NCI-H187 treated with DMSO at 0.1 percent for 48 hours (cell line): ENCODE results near the gene GDPD5.

Experiments used
- DNase-seq: peaks from one replicate; lab custom pipeline; 2025; lab: John Stamatoyannopoulos, UW

The GDPD5 gene, protein sequence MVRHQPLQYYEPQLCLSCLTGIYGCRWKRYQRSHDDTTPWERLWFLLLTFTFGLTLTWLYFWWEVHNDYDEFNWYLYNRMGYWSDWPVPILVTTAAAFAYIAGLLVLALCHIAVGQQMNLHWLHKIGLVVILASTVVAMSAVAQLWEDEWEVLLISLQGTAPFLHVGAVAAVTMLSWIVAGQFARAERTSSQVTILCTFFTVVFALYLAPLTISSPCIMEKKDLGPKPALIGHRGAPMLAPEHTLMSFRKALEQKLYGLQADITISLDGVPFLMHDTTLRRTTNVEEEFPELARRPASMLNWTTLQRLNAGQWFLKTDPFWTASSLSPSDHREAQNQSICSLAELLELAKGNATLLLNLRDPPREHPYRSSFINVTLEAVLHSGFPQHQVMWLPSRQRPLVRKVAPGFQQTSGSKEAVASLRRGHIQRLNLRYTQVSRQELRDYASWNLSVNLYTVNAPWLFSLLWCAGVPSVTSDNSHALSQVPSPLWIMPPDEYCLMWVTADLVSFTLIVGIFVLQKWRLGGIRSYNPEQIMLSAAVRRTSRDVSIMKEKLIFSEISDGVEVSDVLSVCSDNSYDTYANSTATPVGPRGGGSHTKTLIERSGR

DNA sequence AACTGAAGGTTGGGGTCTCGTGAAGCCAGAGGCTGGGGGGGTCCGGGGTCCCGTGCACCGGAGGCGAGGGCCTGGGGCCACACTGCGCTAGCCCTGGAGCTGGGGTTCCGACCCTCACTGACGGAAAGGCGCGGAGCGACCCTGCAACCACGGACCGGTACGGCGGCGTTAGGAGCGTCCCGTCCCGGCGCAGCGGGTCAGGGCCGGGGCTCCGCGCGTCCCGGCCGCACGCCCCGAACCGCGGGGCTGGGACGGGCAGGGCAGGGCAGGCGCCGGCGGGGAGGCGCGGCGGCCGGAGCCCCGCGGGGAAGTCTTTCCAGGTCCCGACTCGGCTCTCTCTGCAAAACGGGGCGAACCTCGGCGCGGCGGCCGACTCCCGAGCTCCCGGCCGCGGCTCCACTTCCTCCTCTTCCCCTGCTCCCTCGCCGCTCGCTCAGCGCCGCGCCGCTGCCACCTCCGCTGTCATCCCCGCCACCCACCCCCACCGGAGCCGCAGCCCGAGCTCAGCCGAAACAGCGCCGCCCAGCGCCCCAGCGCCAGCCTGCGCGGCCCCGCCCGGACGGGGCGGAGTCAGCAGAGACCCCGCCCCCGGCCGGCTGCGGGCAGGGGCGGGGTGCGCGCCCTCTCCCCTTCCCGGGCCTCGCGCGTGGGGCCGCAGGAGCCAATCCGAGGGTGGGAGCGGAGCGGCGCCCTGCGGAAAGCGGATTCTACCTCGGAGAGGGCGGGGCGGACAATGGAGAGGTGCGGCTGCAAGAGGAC lies at the start of gene GDPD5:
GDPD5 (minus strand) TSS at position 509 of the 759 bp plus-strand sequence. CDS start 48,206 bp downstream, outside the sequence.
- DNase-seq = peak; percentile 30

DNA sequence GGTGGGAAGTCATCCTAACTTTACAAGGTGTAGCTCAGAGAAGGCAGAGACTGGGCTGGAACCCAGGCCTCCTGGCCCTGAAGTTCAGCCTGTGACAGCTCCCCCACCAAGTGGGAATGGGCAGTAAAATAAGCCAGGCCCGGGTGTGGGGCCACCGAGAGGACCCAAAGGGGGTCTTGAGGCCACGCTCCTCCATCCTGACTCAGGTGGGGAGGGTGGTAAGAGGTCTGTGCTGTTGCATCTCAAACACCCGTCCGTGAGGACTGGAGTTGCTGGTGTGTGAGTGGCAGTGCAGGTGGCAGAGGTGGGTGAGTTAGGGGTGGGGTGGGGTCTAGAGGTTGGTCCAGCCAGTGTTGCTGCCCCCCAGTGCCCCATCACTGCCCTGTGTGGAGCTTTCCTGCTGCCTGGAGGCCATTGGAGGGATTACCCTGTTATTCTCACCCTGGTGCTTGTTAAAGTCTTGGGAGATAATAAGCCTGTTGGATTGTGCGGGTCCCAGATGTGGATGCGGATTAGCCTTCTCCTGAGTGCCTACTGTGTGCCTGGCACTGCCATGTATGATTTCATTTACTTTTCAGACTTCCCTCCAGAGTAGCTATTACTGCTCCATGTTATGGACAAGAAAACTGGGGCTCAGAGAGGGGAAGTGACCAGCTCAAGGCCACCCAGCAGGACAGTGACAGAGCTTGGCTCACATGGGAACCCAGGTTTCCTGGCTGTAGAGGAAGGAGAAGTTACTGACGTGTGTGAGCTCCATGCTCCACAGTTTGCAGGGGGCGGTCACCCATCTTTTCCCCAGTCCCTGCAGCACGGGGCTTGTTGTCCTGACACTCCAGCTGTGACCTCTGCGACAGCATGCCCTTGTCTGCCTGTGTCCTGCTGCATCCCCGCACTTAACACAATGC lies 49.2 kb upstream of the GDPD5 start:
- no peak for DNase-seq

DNA sequence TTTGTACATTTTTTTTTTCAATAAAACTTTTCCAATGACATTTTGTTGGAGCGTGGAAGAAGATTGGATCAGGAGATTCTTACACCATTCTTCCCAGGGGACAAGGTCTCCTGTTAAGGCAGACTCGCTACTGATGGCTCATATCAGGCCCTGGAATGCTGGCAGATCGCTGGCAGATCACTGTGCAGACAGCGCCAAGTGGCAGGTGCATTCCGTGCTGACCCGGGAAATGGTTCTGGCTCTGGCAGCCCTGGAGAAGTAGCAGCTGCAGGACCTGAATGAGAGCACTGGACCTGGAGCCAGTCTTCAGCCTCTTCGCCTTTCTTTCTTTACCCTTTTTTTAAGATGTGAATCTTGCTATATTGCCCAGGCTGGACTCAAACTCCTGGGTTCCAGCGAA lies 47.0 kb upstream of the GDPD5 start:
- no peak for DNase-seq

DNA sequence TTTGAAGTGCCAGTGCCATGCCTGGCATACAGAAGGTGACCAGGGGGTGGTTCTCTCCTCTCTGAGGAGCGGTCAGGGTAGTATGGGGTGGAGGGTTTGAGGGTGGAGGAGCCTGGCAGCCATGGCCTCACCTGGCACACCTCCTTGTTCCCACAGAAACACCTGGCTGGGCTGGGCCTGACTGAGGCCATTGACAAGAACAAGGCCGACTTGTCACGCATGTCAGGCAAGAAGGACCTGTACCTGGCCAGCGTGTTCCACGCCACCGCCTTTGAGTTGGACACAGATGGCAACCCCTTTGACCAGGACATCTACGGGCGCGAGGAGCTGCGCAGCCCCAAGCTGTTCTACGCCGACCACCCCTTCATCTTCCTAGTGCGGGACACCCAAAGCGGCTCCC lies 45.9 kb upstream of the GDPD5 start:
- DNase-seq = no peak

DNA sequence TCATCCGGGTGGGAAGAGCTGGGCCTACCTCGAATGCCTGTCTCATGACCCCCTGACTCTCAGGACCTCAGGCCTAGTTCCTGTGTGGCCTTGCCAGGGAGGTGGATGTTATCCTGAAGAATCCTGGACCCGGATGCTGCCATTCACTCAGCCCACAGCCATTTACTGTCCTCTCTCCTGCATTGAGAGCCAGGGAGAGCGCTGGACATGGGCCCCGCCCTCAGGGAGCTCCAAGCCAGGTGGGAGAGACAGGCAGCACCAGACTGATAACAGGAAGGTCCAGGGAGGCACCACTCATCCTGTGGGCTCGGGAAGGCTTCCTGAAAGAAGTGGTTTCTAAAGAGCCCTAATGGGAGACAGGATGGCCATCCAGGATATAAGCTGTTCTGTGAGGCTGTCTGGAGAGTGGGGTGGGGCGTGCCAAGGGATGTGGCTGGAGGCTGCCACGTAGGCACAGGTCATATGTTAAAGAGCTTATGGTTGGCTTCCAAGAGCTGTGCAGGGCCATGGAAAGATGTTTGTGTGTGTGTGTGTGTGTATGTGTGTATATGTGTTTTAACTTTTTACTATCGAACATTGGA lies 44.9 kb upstream of the GDPD5 start:
- no peak for DNase-seq

DNA sequence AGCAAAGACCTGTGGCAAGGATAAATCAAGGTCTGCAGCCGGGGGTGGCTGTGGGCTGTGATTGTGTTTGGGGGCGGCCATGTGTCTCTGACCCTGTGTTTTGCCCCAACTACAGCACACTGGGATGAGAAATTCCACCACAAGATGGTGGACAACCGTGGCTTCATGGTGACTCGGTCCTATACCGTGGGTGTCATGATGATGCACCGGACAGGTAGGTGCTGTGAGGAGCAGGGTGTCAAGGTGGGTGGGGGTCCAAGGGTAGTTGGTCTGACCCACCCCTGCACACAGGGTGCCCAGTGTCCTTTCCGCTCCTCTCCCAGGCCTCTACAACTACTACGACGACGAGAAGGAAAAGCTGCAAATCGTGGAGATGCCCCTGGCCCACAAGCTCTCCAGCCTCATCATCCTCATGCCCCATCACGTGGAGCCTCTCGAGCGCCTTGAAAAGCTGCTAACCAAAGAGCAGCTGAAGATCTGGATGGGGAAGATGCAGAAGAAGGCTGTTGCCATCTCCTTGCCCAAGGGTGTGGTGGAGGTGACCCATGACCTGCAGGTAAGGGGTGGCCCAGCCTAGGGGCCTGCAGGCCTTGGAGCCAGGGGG lies 43.0 kb upstream of the GDPD5 start:
- DNase-seq = no peak

DNA sequence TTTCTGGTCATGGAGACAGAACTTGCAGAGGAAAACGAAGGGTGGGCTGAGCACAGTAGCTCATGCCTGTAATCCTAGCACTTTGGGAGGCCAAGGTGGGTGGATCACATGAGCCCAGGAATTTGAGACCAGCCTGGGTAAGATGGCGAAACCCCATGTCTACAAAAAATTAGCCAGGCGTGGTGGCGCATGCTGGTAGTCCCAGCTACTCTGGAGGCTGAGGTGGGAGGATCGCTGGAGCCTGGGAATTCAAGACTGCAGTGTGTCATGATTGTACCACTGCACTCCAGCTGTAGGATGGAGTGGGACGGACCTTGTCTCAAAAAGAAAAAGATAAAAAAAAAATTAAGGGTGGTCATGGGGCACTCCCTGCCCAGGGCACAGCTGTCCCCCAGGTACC lies 42.2 kb upstream of the GDPD5 start:
- DNase-seq = no peak

DNA sequence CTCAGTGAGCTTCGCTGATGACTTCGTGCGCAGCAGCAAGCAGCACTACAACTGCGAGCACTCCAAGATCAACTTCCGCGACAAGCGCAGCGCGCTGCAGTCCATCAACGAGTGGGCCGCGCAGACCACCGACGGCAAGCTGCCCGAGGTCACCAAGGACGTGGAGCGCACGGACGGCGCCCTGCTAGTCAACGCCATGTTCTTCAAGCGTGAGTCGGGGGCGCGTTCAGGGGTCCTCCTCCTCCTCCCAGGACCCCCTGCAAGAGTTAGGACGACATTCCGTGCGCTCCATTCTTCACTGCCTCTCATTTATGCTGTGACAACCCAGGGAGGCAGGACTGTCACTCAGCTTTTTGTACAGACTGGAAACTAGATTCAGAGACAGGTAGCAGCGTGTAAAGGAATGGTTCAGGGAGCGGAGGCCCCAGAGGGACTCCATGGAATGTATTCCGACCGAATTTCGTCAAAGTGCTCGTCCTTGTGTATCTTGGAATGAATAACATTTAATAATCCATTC lies 41.1 kb upstream of the GDPD5 start:
- no peak for DNase-seq

DNA sequence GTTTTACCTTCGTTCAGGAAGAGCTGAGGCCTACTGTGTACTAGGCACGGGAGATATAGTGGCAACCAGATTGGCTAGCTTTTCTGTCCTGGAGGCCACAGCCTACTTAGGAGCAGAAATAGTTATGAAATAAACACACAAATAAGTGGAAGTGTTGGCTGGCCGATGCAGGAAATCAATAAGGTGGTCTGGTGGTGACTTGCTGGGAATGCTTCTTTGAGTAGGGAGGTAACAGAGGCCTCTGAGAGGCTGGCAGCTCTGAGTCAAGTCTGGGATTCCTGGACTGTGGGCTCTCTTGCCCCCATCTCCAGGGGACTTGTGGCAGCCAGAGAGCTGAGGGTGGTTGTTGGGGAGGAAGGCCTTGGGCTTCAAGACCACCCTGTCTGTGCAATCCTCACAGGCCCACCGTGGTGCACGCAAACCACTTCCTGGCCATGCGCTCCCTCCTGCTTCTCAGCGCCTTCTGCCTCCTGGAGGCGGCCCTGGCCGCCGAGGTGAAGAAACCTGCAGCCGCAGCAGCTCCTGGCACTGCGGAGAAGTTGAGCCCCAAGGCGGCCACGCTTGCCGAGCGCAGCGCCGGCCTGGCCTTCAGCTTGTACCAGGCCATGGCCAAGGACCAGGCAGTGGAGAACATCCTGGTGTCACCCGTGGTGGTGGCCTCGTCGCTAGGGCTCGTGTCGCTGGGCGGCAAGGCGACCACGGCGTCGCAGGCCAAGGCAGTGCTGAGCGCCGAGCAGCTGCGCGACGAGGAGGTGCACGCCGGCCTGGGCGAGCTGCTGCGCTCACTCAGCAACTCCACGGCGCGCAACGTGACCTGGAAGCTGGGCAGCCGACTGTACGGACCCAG lies 40.4 kb upstream of the GDPD5 start:
- no peak for DNase-seq

DNA sequence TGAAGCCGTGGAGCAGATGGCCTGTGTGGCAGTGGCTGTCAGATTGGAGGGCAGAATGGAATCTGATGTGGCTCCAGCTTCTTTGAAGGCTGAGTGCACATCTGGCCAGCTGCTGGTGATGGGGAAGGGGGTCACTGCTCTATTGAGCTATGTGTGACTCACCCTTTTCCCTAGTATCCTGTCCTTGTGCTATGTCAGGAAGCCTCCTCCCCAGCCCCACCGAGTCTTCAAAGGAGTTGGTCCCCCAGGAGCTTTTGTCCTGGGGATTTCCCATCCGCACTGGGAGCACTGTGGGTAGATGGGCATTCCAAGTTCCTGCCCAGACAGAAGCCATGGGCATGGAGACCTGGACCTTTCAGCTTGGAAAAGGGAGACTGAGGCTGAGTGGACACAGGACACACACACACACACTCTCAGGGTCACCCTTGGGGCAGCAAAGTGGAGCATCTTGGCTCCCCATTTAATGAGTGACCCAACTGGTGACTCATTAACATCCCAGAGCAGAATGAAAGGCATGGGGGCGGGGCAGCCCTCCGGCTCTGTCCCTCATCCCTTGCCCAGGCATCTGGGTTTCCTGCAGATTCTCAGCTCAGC lies 39.6 kb upstream of the GDPD5 start:
- no peak for DNase-seq

DNA sequence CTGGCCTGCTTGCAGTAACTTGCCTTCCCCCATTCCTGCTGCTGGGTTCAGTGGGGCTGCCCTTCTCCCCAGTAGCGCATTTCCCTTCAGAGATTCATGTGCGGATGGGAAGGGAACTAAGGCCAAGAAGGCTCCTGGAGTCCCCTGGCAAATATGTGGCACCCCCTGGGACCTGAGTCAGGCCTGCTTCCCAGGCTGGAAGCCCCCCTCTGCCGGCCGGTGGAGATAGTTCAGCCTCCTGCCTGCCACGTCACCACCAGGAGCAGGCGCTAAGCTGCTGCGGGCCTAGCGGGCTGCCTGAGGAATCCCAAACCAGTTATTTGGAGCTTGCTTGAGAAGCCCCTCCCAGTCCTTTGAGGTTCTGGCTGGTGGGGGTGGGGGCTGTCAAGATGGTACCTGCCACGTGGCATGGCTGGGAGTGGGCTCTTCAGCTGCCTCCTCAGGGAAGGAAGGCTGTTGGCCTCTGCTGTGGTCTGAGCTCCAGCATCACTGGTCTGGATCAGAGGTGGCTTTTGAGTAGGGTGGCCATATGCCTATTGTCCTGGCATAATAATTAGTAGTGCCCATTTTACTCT lies 38.3 kb upstream of the GDPD5 start:
- no peak for DNase-seq

DNA sequence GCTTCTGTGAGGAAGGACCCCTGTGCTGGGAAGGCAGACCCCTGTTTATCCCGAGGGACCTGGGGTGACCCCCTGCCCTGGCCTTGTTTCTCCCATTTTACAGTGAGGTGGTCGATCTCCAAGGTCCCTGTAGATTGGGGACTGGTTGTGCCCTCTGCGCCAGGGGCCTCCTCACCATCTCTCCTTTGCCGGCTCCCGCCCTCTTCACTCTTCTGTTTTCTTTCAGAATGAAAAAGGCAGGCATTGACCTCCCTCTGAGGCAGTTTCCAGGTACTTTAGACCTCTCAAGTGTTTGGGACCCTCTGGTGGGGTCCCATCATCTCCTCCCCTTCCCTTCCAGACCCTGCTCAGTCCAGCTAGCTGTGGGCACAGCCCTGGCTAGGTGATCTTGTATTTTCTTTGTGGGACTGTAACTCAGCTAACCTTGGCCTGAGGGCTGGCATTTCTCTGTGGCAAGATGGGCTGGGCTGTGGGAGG lies 37.8 kb upstream of the GDPD5 start:
- DNase-seq = no peak

DNA sequence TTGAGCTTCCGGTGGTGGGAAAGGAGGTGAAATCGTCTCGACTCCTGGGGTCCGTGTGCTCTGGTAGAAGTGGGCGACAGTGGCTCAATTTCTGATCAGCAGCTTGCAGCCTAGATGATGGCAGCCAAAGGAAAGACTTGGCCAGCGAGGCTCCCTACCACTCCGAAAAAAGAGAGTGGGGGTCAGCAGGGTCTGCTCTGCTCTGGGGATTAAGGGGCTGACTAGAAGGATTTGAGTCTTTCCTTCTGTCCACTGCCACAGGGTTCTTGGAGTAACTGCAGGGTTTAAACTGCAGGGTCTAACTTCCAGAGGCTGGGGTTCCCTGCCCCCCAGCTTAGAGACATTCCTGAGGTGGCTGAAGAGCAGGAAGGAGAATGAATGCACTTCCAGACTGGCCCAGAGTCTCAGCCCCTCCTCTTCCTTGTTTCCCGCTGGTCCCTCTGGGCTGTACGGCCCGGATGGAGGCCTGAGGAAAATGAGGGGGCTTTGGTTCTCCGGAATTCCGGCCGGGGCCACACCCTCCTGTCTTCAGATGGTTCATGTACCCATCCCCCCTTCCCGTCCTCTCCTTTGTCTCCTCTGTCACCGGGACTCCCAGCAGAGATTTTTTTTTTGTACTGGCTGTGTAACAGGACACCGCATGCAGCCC lies 37.2 kb upstream of the GDPD5 start:
- DNase-seq = no peak

DNA sequence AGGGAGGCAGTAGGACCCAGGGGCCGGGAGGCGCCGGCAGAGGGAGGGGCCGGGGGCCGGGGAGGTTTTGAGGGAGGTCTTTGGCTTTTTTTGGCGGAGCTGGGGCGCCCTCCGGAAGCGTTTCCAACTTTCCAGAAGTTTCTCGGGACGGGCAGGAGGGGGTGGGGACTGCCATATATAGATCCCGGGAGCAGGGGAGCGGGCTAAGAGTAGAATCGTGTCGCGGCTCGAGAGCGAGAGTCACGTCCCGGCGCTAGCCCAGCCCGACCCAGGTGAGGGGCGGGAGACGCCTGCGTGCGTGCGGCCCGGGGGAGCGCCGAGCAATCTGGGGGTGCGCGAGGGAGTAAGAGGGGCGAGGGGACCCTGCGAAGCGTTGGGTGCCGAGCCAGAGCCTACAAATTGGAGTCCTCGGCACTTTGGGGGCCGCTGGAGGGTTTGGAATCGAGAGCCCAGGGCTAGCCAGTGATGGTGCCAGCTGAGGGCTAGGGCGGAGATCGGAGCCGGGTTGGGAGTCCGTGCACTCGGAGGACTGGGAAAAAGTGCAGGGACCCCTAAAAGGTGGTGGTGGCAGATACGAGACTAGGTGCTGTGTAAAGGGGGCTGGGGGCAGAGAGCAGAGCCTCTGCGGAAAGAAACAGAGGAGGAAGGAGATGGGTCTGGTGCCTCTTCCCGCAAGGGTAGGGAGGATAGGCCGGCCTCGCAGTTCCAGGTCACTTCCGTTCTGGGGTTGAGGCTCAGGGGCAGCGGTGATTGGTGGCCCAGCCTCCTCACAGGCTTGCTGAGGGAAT lies 36.5 kb upstream of the GDPD5 start, which contains the start of gene SERPINH1:
SERPINH1 (plus strand) TSS at position 206 of the 788 bp plus-strand sequence. CDS start 4,097 bp downstream, outside the sequence.
- DNase-seq = no peak

DNA sequence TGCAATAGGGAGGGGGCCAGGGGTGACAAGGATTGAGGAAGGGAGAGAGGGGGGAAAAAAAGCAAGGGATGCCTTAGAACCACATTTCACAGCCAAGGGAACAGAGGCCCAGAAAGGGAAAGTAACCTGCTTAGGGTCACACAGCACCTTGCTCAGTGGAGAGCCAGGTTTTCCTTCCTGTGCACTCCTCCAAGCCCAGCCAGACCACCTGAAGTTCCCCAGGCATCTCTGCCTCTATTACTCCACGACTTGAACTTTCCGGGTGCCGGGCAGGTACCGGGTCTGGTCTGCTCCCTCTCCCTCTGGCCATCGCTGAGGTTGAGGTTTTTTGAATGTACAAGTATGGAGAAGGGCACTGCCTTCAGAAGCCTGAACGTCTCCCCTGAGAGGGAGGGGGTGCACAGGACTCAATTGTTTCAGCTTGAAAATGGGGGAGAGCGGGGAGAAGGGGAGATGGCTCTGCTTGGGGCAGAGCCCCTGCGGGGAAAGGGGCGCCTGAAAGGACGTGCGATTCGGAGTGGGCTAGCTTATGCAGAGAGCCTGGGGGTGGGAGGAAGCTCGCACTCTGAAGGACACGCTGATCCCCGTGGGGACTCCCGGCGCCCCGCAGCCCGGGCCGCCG lies 35.8 kb upstream of the GDPD5 start:
- DNase-seq = no peak

DNA sequence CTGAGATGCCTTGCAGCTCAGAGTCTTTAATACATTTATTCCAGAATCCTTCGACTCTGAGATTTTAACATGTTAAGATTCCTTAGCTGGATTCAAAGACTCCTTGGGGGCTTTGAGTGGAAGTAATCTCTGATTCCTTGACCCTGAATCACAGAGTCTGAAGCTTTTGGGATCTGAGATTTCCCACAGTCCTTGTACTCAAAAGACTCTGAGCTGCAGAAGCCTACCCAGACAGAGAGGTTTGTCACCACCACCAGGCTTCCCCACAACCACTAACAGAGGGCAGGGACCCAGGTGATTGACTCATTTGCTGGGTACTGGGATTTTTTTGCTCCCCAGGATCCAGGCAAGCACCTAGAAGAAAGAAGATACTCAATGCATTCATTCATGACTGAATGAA lies 34.9 kb upstream of the GDPD5 start:
- DNase-seq = no peak
